ENCODE measurements around the gene ASIC2.

The ASIC2 gene

DNA sequence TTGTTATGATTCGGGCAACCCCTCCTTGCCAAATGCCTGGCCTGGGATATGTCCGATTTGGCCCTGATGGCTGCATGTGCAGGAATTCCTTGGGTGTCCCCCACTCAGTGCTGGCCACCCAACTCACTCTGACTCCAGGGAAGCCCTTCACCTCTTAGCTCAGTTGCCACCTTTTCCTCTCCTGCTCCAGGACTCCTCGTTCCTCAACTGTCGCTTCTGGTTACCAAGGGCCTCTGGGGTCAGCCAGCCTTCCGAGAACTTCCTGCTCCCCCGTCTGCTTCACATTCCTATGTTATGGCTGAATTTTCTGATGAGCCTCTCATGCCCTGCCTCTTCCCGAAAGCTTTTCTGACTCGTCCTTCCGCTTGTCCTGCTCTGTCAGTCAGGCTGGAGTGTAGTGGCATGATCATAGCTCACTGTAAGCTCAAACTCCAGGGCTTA, 237.9 kb downstream of the ASIC2 start:
- DNase-seq: no peak

GRCh38 chr17:33054412-33054811, 238.7 kb downstream of the ASIC2 start:
- DNase-seq: no peak

DNA sequence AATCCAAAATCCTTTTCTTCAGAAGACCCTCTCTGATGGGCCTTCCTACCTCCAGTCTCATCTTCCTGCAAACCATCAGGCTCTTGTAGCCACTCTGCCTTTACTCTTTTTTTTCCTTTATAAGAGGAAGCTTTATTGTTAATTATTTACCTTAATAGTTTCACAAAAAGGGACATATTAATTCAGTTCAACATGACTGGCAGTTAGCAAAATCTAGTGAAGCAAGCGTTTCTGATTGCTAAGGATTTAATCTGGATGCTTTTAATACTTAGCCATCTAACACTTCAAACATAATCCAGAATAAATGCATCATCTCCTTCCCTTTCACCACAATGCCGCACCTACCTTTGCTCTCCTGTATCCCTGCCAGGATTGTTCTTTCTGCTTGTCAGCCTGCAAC, 239.4 kb downstream of the ASIC2 start:
- DNase-seq: no peak

- no peak for DNase-seq
These were observed 240.2 kb downstream of the ASIC2 start for GRCh38 chr17:33052856-33053255.

DNA sequence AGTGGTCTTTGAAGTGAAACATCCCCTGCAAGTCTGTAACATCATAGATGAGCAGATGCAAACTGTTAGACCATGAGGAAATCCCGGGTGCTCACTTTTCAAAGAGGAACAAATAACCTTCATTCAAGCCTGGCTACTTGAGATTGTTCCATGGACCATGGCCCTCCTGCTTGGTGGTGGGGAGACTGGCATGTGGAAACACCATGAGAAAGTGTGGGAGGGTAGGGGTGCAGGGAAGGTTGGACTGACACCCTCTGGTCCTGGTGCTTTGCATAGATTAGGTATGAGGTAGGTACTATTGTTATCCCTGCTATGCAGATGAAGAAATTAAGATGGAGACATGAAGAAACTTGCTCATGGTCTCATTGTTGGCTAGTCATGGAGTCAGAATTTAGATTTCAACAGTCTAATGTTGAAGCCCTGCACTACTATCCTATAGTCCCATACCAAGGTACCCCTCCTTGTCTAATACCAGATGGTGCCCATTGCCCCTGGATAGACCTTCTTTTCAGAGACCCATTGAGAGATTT, 242.4 kb downstream of the ASIC2 start:
- no peak for DNase-seq

- DNase-seq: peak; percentile 24
These were observed 243.2 kb downstream of the ASIC2 start for GRCh38 chr17:33049781-33050414.

- DNase-seq: no peak
These were observed 246.5 kb downstream of the ASIC2 start for GRCh38 chr17:33046361-33047255.

DNA sequence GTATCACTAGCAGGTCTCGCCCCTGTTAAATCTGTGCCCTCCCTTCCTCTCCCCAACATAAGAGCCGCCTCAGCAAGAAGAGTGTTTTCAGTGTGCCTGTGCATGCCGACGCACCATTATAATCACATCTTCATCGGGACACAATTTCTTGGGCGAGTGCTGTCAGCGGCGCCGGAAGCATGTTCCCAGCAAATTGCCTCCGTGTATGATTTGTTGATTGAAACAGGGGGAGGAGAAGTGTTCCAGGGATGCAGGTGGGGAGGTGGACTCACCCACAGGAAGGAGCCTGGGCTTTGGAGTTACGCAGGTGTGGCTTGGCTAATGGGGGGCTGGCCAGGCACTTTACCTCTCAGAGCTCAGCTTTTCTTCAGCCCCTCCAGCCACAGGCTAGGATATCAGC, 247.9 kb downstream of the ASIC2 start:
- no peak for DNase-seq

DNA sequence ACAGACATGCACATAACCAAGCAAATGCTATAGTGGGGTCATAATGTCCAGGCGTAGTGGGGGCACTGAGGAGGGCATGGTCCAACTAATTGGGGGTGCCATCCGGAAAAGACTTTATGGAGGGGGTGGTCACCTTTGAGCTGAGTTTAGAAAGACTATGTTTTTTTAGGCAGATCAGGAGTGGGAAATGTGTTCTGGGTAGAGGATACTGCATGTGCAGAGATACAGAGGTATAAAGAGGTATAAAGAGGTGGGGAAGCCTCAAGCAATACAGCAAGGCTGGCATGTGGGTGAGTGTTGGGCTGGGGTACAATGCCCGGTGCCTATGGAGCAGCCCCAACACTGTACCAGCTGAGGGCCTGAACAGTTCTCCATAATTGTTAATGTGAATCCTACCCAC, 248.3 kb downstream of the ASIC2 start:
- DNase-seq: no peak

- DNase-seq: no peak
These were observed 252.6 kb downstream of the ASIC2 start for GRCh38 chr17:33040461-33040860.

DNA sequence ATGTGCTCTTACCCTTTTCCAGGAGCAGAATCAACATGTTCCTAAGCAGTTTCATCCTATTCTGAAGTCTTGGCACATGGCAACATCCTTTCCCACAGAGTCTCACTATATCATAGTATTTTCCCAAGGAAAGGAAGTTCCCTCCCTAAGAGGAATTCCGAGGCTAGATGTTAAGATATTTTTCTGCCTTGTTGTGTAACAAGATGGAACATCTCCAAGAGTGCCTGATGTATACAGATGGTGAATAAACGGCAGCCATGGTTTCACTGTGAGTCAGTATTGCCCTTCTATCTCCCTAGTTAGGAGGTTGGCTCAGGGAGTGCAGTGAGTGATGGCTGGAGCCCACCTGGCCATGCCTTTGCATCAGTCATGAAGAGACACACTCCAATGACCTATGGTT, 253.2 kb downstream of the ASIC2 start:
- DNase-seq: no peak

DNA sequence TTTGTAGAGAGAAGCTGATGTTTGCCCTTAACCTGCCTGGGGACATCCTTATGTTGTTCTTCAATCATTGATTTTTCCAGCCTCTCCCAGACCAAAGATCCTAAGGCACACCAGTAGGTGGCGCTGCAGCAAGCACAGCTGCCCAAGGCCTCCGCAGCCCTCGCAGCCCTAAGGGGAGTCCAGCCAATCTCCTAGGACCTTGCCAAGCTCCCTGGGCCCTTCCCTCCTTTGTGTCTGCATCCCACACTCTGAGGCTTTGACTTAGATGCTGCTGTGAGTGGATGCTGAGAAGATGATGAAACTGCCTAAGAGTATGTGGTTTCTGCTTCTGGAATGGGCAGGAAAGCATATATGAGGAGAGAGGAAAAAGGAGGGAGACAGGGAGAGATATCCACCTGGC, 254.4 kb downstream of the ASIC2 start:
- no peak for DNase-seq

DNA sequence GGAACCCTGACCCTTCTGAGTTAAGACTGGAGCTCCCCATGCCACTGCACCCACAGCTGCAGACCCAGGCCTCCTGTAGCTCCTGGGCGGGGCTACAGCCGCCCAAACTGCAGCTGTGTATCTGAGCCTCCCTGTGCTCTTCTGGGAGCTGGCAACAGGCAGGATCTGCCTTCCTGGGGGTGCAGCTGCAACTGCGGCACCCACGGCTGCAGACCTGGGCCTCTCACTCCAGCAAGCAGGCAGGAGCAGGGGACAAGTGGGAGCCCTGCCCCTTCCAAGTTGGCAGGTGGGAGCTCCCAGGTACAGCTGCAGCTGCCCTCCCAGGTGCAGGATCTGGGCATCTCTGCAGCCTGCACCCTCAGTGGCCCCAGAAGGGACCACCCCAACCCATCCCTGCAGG, 259.9 kb downstream of the ASIC2 start:
- no peak for DNase-seq

DNA sequence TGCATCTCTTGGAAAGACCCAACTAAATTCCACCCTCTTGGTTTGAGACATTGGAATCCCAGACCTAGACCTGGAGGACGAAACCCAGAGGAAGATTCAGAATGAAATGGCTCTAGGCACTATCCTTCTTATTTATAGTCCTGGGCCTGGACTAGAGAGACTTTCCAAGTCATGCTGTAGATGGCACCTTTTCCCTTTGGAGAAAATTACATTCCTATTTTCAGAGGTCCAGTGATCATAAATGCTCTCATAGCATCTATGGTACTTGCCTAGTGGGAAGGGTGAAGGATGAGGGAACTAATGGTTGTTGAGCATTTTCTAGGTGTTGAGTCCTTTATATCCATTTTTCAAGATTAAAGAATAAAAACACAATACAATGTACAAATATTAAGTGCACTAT, 264.3 kb downstream of the ASIC2 start:
- DNase-seq: no peak

- no peak for DNase-seq
These were observed 265.0 kb downstream of the ASIC2 start for GRCh38 chr17:33028061-33028460.

GRCh38 chr17:33024688-33025486, 268.2 kb downstream of the ASIC2 start:
- DNase-seq: no peak

DNA sequence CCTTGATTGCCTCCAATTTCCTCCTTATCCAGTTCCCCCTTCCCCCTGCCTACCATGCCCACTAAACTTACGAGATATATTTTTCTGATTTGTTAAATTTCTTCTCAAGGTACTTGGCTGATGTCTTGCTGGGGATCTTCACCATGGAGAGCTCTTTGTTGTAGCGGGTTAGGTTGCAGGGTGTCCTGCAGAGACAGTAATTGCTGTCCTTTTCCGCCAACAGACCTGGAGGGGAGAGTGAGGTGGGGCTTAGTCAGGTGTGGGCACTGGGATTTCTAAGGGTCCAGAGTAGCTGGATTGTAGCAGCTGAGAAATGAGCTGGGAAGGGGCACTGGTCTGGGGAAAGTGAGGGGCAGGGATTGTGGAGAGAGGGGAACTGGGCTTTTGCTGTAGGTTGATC, 269.3 kb downstream of the ASIC2 start:
- DNase-seq: no peak

DNA sequence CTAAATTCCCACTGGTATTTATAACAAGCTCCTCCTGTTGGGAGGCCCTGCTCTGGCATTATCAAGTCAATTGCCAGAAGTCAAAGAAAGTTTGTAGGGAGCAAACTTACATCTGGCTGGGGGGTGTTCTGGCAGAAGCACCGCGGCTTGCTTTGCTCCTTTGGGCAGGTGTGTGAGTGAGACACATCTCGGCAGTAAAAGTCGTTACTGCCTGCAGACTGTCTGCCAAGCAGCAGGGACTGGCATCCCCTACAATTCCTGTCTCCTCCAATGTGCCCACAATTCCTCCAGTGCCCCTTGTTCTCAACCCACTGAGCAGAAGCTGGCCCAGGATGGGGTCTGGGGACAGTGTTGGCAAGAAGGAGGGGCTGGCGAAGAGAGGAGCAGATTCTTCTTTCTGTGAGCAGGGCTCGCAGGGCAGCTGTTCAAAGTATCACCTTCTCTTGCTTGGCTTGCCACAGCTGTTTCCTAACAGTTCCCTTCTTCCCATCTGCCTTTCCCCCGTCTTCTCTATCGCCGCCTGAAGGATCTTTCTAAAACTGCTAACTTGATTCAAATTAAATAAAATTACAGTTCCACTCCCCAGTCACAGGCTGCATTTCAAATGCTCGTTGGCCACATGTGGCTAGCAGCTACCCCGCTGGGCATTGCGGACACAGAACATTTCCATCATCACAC, 271.2 kb downstream of the ASIC2 start:
- DNase-seq: no peak

GRCh38 chr17:33019161-33019890, 273.8 kb downstream of the ASIC2 start:
- DNase-seq: no peak

DNA sequence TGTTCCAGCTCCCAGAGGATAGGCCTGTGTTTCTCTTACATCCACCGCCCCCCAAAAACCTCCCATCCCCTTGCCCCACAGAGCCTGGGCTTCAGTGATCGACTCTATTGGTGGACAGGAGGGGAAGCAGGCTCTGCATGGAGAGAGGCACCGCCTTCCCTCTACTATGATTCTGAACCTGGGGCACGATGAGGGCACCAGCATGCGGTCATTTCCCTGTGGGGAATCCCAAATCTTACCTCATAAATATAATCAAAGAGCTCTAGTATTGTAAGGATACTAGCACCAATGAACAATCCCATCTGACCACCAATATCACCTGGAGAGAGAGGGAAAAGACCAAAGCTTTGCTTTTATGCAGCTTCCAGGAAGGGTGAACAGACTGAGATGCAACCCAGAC, 275.7 kb downstream of the ASIC2 start:
- no peak for DNase-seq

GRCh38 chr17:33016920-33017319, 276.2 kb downstream of the ASIC2 start:
- DNase-seq: no peak

DNA sequence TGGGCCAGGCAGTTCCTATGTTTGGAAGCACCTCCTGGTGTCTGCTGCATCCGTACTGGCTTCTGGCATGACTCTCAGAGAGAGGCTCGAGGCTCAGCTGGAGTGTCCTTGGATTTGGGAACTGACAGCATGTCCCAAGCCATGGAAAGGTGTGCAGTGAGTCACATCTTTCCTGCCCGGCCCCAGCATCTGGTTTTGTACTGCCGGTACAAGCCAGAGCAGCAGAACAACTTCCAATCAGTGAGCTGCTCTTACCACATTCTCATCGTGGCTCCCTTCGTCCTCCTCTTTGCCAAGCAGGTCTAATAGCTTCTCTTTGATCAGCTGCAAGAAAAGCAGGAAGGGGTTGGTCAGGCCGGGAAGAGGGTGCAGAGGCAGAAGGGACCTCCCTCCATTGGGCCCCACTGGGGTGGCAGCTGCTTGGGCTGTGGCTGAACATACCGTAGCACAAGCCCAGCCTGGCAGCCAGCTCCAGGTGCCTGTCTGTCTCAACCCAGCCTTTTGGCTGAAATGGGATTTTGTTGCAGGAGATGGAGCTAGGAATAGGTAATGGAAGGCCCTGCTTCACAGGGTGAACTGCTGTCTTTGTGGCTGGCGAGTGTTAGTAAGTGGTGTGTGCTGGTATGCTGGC, 277.3 kb downstream of the ASIC2 start:
- DNase-seq: no peak

Measured in CD4-positive, alpha-beta T cell treated with Interleukin-12 subunit alpha and Interleukin-12 subunit beta, for 1 hour (primary cell).